WTC11 (cell line): ENCODE measurements around the gene MOSPD3. TPM values are rescaled to one million over a fixed set of nuclear protein-coding genes. Genes with fewer than 3 reads are reported as not detected.

Source experiments
- ATAC-seq: fragments of 200-7000 bp; cut with Tn5 transposase; 2 replicates; pipeline ENCODE4 v1.10.0; 2021; ENCODE audit warnings: mild to moderate bottlenecking, moderate library complexity
- CTCF ChIA-PET: fragments of 300-600 bp; sonication (Branson Sonifier 250); formaldehyde crosslinking; loops from one replicate; lab custom pipeline; 2021; ENCODE audit warnings: antibody characterized with exemption; lab: Charles Lee
- POLR2A ChIA-PET: fragments of 350-600 bp; sonication (Branson Sonifier 250); formaldehyde crosslinking; loops from one replicate; lab custom pipeline; 2021; ENCODE audit warnings: antibody characterized with exemption; lab: Charles Lee
- DNase-seq: peaks from one replicate; pipeline ENCODE4 v3.0.0; 2021; ENCODE audit warnings: low spot score
- H3K27ac Mint-ChIP-seq: 2 replicates; pipeline ENCODE4 v1.8.0; 2021; ENCODE audit warnings: mixed read lengths
- H3K27me3 Mint-ChIP-seq: 2 replicates; pipeline ENCODE4 v1.8.0; 2021; ENCODE audit warnings: low read depth, mild to moderate bottlenecking, moderate library complexity, mixed read lengths
- H3K36me3 Mint-ChIP-seq: 2 replicates; pipeline ENCODE4 v1.8.0; 2021; ENCODE audit warnings: mixed read lengths
- H3K4me1 Mint-ChIP-seq: 2 replicates; pipeline ENCODE4 v1.8.0; 2022; ENCODE audit warnings: mixed read lengths
- H3K4me3 Mint-ChIP-seq: 2 replicates; pipeline ENCODE4 v1.8.0; 2021; ENCODE audit warnings: mild to moderate bottlenecking, moderate library complexity, mixed read lengths
- H3K9me3 Mint-ChIP-seq: 2 replicates; pipeline ENCODE4 v1.8.0; 2021; ENCODE audit warnings: mixed read lengths
- ELF4 ChIP-seq: sonication (generic); formaldehyde crosslinking; IDR thresholded peaks from 2 replicates; pipeline ENCODE4 v1.8.1; 2022; ENCODE audit warnings: low read depth, mild to moderate bottlenecking, moderate library complexity, missing genetic modification reagents
- ESRRA ChIP-seq: sonication (generic); formaldehyde crosslinking; IDR thresholded peaks from 2 replicates; pipeline ENCODE4 v1.8.1; 2022; ENCODE audit warnings: mild to moderate bottlenecking, missing genetic modification reagents, borderline replicate concordance
- ETV6 ChIP-seq: sonication (generic); formaldehyde crosslinking; IDR thresholded peaks from 2 replicates; pipeline ENCODE4 v1.8.1; 2022; ENCODE audit warnings: mild to moderate bottlenecking, missing genetic modification reagents
- FOXK1 ChIP-seq: sonication (generic); formaldehyde crosslinking; IDR thresholded peaks from 2 replicates; pipeline ENCODE4 v1.8.0; 2022; ENCODE audit warnings: mild to moderate bottlenecking, moderate library complexity, missing genetic modification reagents
- GABPB1 ChIP-seq: sonication (generic); formaldehyde crosslinking; IDR thresholded peaks from 2 replicates; pipeline ENCODE4 v1.8.1; 2023; ENCODE audit warnings: mild to moderate bottlenecking, missing genetic modification reagents
- NFATC4 ChIP-seq: fragments of 250-450 bp; sonication (Bioruptor Pico); IDR thresholded peaks from 2 replicates; pipeline ENCODE4 v1.9.0; 2021; ENCODE audit warnings: mild to moderate bottlenecking
- NR3C1 ChIP-seq: sonication (generic); formaldehyde crosslinking; conservative IDR thresholded peaks from 2 replicates; pipeline ENCODE4 v1.8.1; 2023; ENCODE audit warnings: low read depth, mild to moderate bottlenecking, missing genetic modification reagents
- PREB ChIP-seq: sonication (generic); formaldehyde crosslinking; IDR thresholded peaks from 2 replicates; pipeline ENCODE4 v1.8.1; 2022; ENCODE audit warnings: mild to moderate bottlenecking, missing genetic modification reagents, moderate library complexity, borderline replicate concordance
- PRRX2 ChIP-seq: fragments of 250-450 bp; sonication (Bioruptor Pico); IDR thresholded peaks from 2 replicates; pipeline ENCODE4 v1.8.0; 2021; ENCODE audit warnings: mild to moderate bottlenecking
- SP1 ChIP-seq: sonication (generic); formaldehyde crosslinking; conservative IDR thresholded peaks from 2 replicates; pipeline ENCODE4 v1.8.1; 2022; ENCODE audit warnings: missing genetic modification reagents
- USF2 ChIP-seq: sonication (generic); formaldehyde crosslinking; IDR thresholded peaks from 2 replicates; pipeline ENCODE4 v1.8.1; 2023; ENCODE audit warnings: mild to moderate bottlenecking, missing genetic modification reagents, moderate library complexity
- ZNF219 ChIP-seq: sonication (generic); formaldehyde crosslinking; IDR thresholded peaks from 2 replicates; pipeline ENCODE4 v1.8.0; 2023; ENCODE audit warnings: missing genetic modification reagents, mild to moderate bottlenecking, borderline replicate concordance
- ZNF263 ChIP-seq: sonication (generic); formaldehyde crosslinking; IDR thresholded peaks from 2 replicates; pipeline ENCODE4 v1.8.1; 2022; ENCODE audit warnings: low read depth, mild to moderate bottlenecking, moderate library complexity, missing genetic modification reagents
- ZNF416 ChIP-seq: fragments of 250-450 bp; sonication (Bioruptor Pico); IDR thresholded peaks from 2 replicates; pipeline ENCODE4 v1.9.0; 2021; ENCODE audit warnings: mild to moderate bottlenecking, inconsistent platforms
- total RNA-seq: library from RNA; stranded (reverse); gene quantifications from 3 replicates; pipeline ENCODE4 v1.2.3, GENCODE V29; 2021
- TF ChIP-seq, protein P1 (sequence below): sonication (generic); formaldehyde crosslinking; IDR thresholded peaks from 2 replicates; pipeline ENCODE4 v1.8.0; 2022; ENCODE audit warnings: mild to moderate bottlenecking, missing genetic modification reagents
- TF ChIP-seq, protein P2 (sequence below): fragments of 200-600 bp; IDR thresholded peaks from 2 replicates; pipeline ENCODE4 v1.8.0; 2022; ENCODE audit warnings: antibody characterized with exemption
- TF ChIP-seq, protein P3 (sequence below): sonication (generic); formaldehyde crosslinking; IDR thresholded peaks from 2 replicates; pipeline ENCODE4 v1.8.1; 2023; ENCODE audit warnings: mild to moderate bottlenecking, moderate library complexity, missing genetic modification reagents

Gene MOSPD3
- total RNA-seq, 1 experiment from 2014 or later, result 21.9 TPM

DNA sequence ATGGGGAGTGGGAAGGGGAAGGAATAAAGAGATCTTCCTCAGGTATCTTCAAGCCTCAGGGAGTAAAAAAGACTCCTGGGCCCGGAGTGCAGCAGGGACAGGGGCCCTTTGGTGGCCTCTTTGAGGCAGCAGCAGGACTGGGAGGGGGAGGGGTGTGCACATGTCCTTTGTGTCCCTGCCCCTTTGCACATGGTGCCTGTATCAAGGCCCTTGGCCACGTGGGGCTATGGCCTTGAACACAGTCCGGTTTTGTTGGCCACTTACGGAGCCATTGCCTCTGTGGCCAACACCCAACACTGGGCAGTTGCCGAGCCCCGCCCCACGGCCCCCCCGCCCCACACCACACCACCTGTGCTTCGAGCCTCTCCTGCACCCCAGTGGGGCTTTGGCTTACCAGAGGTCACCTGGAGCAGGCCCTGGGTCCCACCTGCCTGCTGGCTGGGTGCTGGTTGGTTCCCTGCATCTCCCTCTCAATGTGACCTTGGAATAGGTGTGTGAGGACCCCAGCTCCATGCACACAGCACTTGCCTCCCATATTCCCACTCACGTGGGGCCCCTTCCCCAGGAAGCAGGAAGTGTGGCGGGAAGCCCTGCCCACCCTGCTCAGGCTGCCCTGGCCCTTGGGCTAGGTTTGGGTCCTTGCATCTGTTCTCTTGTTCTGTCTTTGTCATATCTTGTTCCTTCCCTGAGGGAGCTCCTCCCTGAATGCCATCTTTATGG, 44.0 kb upstream of the MOSPD3 start:
- H3K27me3 Mint-ChIP-seq, result peaks cover 11% of the 10 kb centered on the region
- TF ChIP-seq PRRX2 (no peak), GABPB1 (CRISPR knock-in tag) (peak; percentile 72)
- no peaks in the 10 kb centered on the region for H3K9me3 Mint-ChIP-seq
- ATAC-seq (no peak), DNase-seq (no peak)
- peaks cover 46% of the 10 kb centered on the region for H3K4me1 Mint-ChIP-seq
- H3K27ac Mint-ChIP-seq, result no peak overlapping the region; the same call in 1 of the 2 replicates
- CTCF ChIA-PET, result interaction anchor here (0.6 to 2.5 kb wide), 10 partner anchors 8 to 284 kb away, joined by 3 to 18 read pairs (median 5); partner anchors contain the start of genes FBXO24, LRCH4, MOSPD3 and SLC12A9
- no peaks in the 10 kb centered on the region for H3K36me3 Mint-ChIP-seq
- no peak overlapping the region for H3K4me3 Mint-ChIP-seq
- POLR2A ChIA-PET, result interaction anchor here (1.3 to 1.4 kb wide), 2 partner anchors 26 to 29 kb away, joined by 3 to 4 read pairs; partner anchors contain the start of gene AGFG2

- POLR2A ChIA-PET, result interaction anchor here (1.0 to 1.3 kb wide), 3 partner anchors 17 to 82 kb away, joined by 3 to 5 read pairs (median 3); partner anchors contain the start of genes FBXO24 and LRCH4
These were observed 43.2 kb upstream of the MOSPD3 start for GRCh38 chr7:100568896-100569844.

More at GRCh38 chr7:100568896-100569844, 43.2 kb upstream of the MOSPD3 start:
- DNase-seq, result peak; percentile 85
- TF ChIP-seq ZNF219 (CRISPR knock-in tag), result no peak
- TF ChIP-seq, protein P1, sequence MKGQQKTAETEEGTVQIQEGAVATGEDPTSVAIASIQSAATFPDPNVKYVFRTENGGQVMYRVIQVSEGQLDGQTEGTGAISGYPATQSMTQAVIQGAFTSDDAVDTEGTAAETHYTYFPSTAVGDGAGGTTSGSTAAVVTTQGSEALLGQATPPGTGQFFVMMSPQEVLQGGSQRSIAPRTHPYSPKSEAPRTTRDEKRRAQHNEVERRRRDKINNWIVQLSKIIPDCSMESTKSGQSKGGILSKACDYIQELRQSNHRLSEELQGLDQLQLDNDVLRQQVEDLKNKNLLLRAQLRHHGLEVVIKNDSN (CRISPR knock-in tag), result peak; percentile 86; the same call in 1 of the 2 replicates
- TF ChIP-seq ELF4 (CRISPR knock-in tag), result no peak
- TF ChIP-seq ZNF263 (CRISPR knock-in tag), result no peak
- TF ChIP-seq FOXK1 (CRISPR knock-in tag), result 0 out of 2 replicates have a peak, but pooled peaks have one; percentile 24
- TF ChIP-seq GABPB1 (CRISPR knock-in tag), result 0 out of 2 replicates have a peak, but pooled peaks have one; percentile 30
- 0 out of 2 replicates have a peak, but pooled peaks have one; percentile 3 for TF ChIP-seq NFATC4 (CRISPR knock-in tag)
- TF ChIP-seq, protein P2, sequence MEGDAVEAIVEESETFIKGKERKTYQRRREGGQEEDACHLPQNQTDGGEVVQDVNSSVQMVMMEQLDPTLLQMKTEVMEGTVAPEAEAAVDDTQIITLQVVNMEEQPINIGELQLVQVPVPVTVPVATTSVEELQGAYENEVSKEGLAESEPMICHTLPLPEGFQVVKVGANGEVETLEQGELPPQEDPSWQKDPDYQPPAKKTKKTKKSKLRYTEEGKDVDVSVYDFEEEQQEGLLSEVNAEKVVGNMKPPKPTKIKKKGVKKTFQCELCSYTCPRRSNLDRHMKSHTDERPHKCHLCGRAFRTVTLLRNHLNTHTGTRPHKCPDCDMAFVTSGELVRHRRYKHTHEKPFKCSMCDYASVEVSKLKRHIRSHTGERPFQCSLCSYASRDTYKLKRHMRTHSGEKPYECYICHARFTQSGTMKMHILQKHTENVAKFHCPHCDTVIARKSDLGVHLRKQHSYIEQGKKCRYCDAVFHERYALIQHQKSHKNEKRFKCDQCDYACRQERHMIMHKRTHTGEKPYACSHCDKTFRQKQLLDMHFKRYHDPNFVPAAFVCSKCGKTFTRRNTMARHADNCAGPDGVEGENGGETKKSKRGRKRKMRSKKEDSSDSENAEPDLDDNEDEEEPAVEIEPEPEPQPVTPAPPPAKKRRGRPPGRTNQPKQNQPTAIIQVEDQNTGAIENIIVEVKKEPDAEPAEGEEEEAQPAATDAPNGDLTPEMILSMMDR, result peak; percentile 32; the same call in 1 of the 2 replicates
- no peak for TF ChIP-seq ZNF416 (CRISPR knock-in tag)
- TF ChIP-seq ETV6 (CRISPR knock-in tag), result no peak
- TF ChIP-seq PRRX2, result 0 out of 2 replicates have a peak, but pooled peaks have one; percentile 31
- TF ChIP-seq ESRRA, result no peak
- TF ChIP-seq, protein P3, sequence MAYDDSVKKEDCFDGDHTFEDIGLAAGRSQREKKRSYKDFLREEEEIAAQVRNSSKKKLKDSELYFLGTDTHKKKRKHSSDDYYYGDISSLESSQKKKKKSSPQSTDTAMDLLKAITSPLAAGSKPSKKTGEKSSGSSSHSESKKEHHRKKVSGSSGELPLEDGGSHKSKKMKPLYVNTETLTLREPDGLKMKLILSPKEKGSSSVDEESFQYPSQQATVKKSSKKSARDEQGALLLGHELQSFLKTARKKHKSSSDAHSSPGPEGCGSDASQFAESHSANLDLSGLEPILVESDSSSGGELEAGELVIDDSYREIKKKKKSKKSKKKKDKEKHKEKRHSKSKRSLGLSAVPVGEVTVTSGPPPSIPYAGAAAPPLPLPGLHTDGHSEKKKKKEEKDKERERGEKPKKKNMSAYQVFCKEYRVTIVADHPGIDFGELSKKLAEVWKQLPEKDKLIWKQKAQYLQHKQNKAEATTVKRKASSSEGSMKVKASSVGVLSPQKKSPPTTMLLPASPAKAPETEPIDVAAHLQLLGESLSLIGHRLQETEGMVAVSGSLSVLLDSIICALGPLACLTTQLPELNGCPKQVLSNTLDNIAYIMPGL (CRISPR knock-in tag), result 0 out of 2 replicates have a peak, but pooled peaks have one; percentile 23
- no peak for TF ChIP-seq NR3C1 (CRISPR knock-in tag)
- no peak for TF ChIP-seq PREB (CRISPR knock-in tag)
- TF ChIP-seq USF2 (CRISPR knock-in tag), result peak; percentile 86
- TF ChIP-seq SP1 (CRISPR knock-in tag), result peak; percentile 70
- H3K27me3 Mint-ChIP-seq, result peaks cover 11% of the 10 kb centered on the region
- ATAC-seq, result peak; percentile 67
- H3K9me3 Mint-ChIP-seq, result no peaks in the 10 kb centered on the region
- CTCF ChIA-PET, result interaction anchor here (0.6 to 2.0 kb wide), 10 partner anchors 9 to 283 kb away, joined by 3 to 18 read pairs (median 3); partner anchors contain the start of genes FBXO24, LRCH4, MOSPD3 and SLC12A9
- H3K4me1 Mint-ChIP-seq, result peaks cover 46% of the 10 kb centered on the region
- H3K4me3 Mint-ChIP-seq, result peak overlapping the region; percentile 61
- peak overlapping the region; percentile 67; the same call in 1 of the 2 replicates for H3K27ac Mint-ChIP-seq
- no peaks in the 10 kb centered on the region for H3K36me3 Mint-ChIP-seq
